GM19397 (cell line): ENCODE results near the gene MTTP.

ENCODE experiments used
- ATAC-seq: cut with Tn5 transposase; IDR thresholded peaks from one replicate; pipeline ENCODE4 v1.9.1; 2021; ENCODE audit warnings: mild to moderate bottlenecking, moderate library complexity; ENCODE audit not compliant: unreplicated experiment

Gene MTTP

DNA sequence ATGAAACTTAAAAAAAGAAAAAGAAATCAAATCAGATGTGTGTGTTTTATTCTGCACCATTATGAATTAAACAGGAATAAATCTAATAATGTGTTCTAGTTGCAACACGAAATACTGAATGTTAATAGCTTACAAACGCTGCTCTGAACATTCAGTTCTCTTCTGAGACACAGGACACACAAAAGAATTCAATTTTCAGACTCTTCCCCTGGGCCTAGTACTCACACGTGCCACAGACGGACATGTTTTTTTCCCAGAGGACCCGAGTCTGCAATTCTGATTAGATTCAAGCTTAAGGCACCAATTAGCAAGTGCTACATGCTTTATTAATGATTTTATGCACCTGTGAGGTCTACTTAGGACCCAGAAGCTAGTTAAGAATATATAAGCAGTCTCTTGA is 62.5 kb downstream of the MTTP start:
- ATAC-seq, result no peak

GRCh38 chr4:99640676-99641075 is 66.1 kb downstream of the MTTP start:
- no peak for ATAC-seq

GRCh38 chr4:99642725-99643489 is 68.3 kb downstream of the MTTP start:
- no peak for ATAC-seq

DNA sequence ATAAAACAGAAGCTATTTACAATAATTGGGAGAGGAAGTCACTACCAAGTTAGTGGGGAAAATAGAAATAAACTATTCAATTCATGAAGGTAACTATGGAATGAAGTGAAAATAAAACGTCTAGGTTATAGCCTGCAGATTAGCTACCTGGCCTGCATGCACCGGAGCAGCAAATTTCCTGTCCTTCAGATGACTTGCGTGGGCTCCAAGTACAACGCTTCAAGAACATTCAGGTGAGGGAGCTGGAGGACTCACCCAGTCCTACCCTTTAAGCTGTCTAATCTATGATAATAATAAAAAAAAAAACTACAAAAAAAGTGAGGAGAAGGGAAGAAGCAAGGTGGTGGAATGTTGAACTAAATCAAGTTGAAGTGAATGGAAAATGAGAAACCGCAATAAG is 69.8 kb downstream of the MTTP start:
- no peak for ATAC-seq

- ATAC-seq, result no peak
These were observed 70.4 kb downstream of the MTTP start for GRCh38 chr4:99645036-99645435.

DNA sequence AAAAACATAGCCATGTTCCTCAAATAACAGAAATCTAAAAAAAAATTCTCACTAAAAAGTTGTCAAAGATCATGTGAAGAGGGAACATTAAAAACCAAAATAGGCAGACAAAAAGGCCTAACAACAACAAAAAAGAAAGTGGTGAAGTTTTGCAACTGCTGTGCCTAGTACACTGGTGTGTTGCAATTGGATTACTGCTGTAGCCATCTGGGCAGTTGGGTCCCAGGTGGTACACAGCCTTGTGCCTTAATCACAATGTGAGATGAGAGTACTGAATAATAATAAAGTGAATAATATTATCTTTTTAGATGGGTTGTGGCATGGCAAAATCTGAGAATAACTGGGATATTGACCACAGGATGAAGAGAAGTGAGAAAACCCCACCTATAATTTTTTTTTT is 71.0 kb downstream of the MTTP start:
- ATAC-seq, result no peak

- no peak for ATAC-seq
These were observed 72.4 kb downstream of the MTTP start for GRCh38 chr4:99647071-99647470.

GRCh38 chr4:99648321-99648720 is 73.7 kb downstream of the MTTP start:
- ATAC-seq, result no peak

DNA sequence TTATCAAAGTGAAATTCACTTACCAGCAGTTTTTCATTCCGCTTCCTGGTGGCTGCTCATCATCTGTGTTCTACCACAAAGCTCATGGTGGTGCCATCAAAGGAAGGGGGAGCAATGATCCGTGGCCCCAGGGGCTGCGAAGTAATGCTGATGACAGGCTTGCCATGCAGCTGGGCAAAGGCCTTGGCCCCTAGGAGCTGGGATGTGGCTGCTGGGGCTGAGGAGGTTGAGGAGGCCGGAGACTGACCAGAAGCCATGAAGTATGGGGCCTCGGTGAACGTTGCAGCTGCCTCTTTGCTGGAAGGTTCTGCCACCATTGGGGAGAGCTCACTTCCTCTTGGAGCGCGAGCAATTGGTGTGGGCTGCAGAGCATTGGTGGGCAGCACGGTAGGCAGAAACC is 74.6 kb downstream of the MTTP start:
- ATAC-seq, result no peak

- ATAC-seq, result no peak
These were observed 75.2 kb downstream of the MTTP start for GRCh38 chr4:99649778-99650177.

- ATAC-seq, result no peak
These were observed 76.6 kb downstream of the MTTP start for GRCh38 chr4:99651016-99651769.

DNA sequence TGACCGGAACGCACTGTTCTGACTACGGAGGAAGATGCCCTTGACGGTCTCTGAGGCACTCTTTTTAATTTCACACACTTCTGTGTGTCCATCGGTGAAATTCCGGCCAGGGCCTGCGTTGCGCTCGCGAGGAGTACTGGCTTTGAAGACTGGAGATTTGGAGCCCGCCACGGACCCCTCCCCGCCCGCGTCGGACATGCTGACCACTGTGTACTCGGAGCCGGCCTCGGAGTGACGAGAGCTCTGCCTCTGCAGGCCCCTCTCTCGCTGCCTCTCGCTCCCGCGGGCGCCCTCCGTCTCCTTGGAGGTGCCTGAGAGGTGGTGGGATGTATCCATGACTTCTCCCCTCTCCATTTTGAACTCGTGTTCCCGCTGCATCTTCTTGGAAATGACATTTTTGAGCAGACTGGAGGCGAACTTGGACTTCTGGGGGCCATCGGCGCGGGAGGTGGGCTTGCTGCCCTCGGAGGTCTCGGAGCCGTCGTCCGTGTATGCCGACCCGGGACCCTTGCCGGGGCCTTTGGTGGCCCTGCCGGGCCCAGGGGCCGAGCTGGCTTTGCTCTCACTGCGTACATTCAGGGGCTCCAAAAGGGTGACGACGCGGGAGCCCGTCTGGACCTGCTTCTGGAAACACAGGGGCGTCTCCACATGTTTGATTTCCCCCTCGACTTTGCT is 77.3 kb downstream of the MTTP start:
- ATAC-seq, result no peak

- ATAC-seq, result no peak
These were observed 78.2 kb downstream of the MTTP start for GRCh38 chr4:99652596-99653436.

GRCh38 chr4:99653916-99654315 is 79.3 kb downstream of the MTTP start:
- ATAC-seq, result no peak

DNA sequence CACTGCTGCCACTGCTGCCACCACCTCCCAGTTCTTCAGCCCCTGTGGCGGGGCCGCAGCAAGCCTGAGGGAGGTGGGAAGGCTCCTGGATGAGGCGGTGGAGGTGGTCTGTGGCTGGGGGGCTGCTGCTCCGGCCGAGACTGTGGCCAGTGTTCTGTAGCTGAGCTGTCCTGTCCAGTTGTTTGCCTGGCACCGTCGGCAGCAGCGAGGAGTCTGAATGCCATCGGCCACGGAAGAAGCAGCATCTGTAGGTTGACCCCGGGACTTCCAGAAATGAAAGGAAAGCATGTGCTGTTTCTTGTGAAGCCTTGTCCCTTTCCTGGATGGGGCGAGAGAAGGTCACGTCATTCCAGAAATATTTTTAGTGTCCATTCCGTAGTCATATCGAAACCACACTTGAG is 79.7 kb downstream of the MTTP start:
- no peak for ATAC-seq

DNA sequence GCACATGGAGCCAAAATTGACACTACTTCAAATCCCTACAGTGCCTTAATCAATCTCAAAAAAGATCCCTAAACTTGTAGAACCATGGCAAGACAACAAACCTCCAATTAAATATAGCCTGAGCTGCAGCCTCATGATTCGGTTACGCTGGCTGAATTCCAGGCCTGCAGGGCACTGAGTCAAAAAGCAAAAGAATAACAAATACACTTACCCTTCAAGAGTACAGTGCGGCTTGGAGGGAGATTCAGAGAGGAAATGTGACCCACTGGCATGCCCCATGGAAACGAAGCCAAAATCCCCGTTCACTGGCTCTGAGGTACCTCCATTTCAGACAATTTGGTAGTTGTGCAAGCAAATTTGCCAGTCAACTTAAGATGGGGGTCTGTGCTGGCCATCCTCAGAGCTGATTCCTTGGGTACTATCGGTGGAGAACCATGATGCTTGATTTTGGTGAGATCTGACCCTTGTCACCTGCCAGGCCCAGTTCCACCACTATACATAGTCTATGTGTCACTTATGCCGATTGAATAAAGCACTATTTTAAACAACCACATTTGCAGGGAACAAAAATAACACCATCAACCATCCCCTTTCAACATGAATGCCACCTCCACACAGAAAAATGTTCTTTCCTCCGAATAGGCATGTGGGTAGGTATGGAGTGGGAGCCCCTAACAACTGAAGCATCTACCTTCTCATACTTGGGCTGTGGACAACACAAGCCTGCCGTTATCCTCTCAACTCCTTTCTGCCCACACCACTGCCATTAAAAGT is 80.9 kb downstream of the MTTP start:
- ATAC-seq, result no peak

GRCh38 chr4:99657798-99658197 is 83.2 kb downstream of the MTTP start, which contains the start of gene C4orf54:
TSS of gene C4orf54 (minus strand) at chr4:99657828. CDS start at chr4:99654648, 3,180 bp downstream.
- no peak for ATAC-seq

DNA sequence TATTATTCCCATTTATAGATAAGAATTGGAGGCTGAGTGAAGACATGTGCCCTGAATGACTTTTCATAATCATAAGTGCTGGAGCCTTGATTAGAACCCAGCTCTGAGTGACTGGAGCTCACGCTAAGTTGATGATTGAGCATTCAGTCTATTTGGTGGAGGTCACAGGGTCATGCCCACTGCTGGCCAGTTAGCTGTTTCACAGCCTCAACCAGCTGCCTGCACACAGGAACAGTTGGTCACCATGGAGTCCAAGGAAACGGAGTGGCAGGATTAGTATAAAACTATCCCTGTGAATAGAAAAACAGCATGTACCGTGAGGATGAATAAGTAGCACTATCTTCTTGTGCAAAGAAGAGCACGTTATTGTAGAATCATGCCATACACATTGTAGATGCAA is 84.0 kb downstream of the MTTP start:
- ATAC-seq, result no peak

- ATAC-seq, result no peak
These were observed 87.3 kb downstream of the MTTP start for GRCh38 chr4:99661907-99662306.

DNA sequence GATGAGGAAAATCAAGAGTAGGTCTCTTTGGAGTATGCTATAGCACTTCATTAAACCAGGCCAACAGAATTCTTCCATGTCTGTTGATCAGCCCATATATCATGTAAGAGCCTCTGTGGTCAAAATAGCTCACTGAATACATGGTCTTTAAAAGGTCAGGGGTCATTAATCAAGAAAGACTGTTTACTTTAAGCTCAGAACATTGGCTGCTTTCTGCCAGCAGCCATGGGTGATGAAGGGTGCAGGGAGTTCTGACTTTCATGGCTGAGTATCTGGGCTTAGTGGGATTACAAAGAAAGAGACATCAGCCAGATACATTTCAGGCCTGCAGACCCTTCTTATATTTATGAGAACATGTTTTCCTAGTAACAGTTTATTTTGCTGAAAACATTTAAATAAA is 90.1 kb downstream of the MTTP start:
- ATAC-seq, result no peak
